ENCODE measurements around the gene HYDIN.
A peak's percentile ranks its signal among the peaks of the same experiment; 100 is the strongest.

The HYDIN gene

GRCh38 chr16:71230122-71230845 lies at the start of gene HYDIN:
TSS of gene HYDIN (minus strand) at chr16:71230722. CDS start at chr16:71186895, 43,827 bp downstream.
- peak; percentile 10 for DNase-seq (ENCODE audit: low spot score)

- no peak for DNase-seq (ENCODE audit: low spot score)
Observed at GRCh38 chr16:71276589-71277334, 46.2 kb upstream of the HYDIN start.

DNA sequence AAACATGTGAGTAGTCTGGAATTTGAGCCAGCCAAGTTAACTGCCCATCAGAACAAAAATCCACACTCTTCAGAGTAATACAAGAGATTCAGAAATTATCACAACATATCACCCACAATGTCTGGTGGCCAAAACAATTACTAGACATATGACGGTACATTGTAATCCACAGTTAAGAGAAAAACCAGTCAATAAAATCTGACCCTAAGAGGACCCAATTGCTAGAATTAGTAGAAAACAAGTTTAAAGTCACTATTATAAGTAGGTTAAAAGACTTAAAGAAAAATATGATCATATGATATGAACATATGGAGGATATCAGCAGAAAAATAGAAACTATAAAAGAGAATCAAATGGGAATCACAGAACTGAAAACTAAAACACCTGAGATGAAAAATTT lies 42.9 kb upstream of the HYDIN start:
- no peak for DNase-seq (ENCODE audit: low spot score)

- DNase-seq (ENCODE audit: low spot score): no peak
Observed at GRCh38 chr16:71264299-71264698, 33.8 kb upstream of the HYDIN start.

GRCh38 chr16:71263582-71263981 lies 33.1 kb upstream of the HYDIN start:
- no peak for DNase-seq (ENCODE audit: low spot score)

DNA sequence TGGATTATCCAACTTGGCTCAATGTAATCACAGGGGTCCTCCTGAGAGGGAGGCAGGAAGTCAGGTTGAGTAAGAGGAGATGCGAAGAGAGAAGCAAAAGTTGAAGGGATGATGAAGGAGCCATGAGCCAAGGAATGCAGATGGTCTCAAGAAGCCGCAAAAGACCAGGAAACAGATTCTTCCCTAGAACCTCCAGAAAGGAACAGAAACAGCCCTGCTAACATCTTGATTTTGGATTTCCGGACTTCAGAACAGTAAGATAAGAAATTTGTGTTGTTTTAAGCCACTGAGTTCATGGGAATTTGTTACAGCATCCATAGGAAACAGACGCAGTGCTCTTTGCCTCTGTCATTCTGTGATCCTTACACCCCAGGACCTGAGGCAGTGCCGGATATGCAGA lies 31.9 kb upstream of the HYDIN start:
- no peak for DNase-seq (ENCODE audit: low spot score)

DNA sequence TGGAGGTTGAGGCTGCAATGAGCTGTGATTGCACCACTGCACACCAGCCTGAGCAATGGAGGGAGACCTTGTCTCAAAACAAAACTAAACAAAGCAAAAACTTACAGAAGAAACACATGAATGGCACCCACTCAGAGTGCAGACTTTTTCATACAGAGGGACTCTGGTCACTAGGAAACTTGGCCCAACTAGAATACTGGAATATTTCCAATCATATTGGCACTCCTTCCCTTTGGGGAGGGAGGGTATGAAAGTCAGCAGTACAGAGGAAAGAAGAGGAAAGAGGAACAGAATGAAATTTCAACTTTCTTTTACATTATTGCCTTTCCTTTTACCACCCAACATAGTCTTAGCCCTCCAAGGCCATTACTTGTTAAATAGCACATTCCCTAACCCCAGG lies 30.5 kb upstream of the HYDIN start:
- DNase-seq (ENCODE audit: low spot score): no peak

GRCh38 chr16:71259086-71259485 lies 28.6 kb upstream of the HYDIN start:
- DNase-seq (ENCODE audit: low spot score): no peak

DNA sequence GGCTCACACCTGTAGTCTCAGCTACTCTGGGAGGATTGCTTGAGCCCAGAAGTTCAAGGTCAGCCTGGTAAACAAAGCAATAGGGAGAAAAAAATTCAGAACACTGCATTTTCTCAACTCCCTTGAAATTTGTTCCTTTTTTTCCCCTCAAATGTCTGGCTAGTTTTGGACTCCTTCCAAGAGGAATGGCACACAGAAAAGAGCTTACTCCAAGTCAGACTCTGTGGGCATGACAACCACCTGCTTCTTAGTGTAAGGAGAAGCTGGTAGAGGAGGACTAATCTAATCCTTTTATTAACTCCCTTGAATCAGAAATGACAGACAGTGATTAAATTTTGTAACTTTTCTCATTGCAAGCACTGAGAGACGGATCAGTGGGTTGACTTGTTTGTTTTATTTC lies 27.9 kb upstream of the HYDIN start:
- DNase-seq (ENCODE audit: low spot score): no peak

- DNase-seq (ENCODE audit: low spot score): no peak
Observed at GRCh38 chr16:71257768-71258167, 27.2 kb upstream of the HYDIN start.

- no peak for DNase-seq (ENCODE audit: low spot score)
Observed at GRCh38 chr16:71255721-71256120, 25.2 kb upstream of the HYDIN start.

DNA sequence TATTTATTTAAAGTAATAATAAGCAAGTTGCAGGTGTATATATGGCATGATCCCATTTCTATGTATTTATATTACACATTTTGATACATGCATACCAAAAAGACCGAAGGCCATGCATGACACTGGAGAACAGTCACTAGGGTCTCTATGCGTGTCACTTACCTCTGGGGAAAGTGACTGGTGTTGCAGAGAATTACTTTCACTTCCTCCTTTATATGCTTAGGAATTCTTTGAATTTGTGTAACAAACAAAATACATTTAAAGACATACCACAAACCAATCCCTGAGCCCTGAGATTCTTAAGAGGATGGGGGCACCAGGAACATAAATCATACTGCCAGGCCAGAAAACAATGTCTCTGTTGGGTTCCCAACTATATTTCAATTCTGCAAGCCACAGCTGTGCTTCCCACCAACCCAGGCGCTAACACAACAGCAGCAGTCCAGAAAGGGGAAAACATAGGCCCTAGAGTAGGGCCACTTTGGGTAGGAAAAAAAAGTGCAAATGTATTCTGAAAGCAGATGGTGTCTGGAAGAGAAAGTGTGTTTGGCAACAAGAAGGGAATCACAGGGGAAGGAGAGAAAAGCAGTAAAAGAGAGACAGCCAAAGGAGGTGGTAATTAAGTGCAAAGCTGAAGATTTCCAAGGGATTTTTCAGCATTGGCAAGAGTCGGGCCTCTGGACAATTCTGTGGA lies 24.5 kb upstream of the HYDIN start:
- DNase-seq (ENCODE audit: low spot score): no peak

GRCh38 chr16:71250461-71251235 lies 20.1 kb upstream of the HYDIN start:
- DNase-seq (ENCODE audit: low spot score): no peak

DNA sequence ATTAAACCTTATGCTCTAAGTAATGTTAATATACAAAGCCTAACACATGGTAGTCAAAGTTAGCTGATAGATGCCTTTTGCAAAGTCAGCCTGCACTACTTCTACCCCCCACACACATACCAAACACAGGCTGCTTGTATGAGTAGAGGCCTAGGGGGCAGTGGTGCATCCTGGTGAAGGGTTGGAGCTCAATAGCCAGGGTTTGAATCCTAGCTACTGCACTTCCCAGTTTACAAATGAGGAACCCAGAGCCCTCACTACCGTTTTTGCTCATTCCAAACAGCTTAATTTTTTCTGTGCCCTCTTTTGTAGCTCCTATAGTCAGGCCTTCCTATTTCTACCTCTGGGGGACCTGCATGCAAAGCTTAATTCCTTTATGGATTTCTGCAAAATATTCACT lies 18.9 kb upstream of the HYDIN start:
- no peak for DNase-seq (ENCODE audit: low spot score)

DNA sequence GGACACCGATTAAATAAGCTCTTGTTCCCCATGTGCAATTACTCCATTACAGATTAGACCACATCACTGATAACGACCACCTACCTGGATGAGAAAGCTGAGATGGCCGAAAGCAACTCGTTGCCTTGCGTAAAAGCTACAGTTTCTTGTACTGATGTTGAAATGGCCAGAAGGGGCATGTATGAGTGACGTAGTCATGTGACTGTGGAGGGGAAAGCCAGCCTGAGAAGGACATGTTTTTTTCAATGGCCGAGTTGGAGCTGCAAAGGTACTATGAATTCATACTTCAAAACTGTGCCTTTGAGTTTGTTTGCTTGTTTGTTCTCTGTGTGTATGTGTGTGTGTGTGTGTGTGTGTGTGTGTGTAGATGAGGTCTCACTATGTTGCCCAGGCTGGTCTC lies 17.0 kb upstream of the HYDIN start:
- DNase-seq (ENCODE audit: low spot score): no peak

DNA sequence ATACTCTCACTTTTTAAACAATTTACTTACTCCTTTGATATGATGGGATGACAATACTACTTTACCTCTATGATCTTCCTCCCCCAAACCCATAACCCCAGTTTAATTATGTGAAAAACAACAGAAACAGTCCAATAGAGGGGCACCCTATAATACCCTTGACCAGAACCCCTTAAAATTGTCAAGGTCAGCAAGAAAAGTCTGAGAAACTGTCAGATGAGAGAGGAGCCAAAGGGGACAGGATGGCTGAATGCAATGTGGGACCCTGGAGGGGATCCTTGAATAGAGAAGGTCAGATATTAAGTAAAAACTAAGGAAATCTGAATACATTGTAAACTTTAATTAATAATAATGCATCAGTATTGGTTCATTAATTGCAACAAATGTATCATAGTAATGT lies 15.8 kb upstream of the HYDIN start:
- DNase-seq (ENCODE audit: low spot score): no peak

DNA sequence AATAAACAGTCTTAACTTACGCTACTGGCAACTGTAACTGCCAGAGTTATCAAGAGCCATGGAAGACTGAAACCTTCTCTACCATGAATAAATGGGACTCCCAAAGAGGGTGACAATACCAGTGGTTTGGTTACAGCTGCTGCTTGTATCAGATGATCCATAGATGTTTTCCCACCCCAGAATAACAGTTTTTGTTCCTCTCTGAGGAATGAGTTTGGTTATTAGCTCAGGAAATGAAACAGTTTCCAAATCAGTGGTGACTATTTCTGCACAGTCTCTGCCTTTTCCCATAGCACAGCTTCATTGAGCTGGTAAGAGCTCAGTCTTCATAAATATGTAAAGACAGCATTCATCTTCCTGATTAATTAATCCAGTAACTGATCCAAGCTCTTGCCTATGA lies 14.0 kb upstream of the HYDIN start:
- no peak for DNase-seq (ENCODE audit: low spot score)

DNA sequence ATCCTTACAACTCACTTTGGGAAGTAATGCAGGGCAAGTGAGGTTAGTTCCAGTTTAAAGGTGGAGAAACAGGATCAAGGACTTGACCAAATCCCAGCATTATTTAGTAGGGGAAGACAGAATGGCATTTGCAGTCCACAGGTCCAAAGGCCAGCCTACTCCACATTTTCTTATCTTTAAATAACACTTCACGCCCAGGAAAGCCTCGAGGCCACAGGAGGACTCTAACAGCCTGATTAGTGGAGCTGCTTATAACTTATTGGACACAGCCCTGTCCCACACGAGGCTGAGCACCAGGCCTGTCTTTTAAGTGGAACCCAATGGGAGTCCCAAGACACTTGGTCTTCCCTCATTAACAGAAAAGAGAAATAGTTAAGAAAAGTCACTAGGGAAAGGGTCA lies 12.1 kb upstream of the HYDIN start:
- DNase-seq (ENCODE audit: low spot score): no peak

GRCh38 chr16:71242036-71242435 lies 11.5 kb upstream of the HYDIN start:
- DNase-seq (ENCODE audit: low spot score): no peak

DNA sequence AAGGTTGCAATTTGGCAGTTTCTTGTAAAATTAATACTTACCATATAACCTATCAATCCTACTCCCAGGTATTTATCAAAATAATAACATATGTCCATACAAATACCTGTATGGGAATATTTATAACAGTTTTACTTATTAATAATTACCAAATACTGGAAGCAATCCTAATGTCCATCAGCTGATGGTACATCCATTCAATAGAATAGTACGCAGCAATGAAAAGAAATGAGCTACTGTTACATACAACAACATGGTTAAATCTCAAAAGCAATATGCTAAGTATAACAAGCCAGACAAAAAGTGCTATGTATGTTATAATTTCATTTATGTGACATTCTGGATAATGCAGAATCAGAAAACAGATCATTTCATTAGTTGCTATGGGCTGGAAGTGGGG lies 1.2 kb downstream of the HYDIN start:
- DNase-seq (ENCODE audit: low spot score): no peak

GRCh38 chr16:71226229-71227141 lies 4.0 kb downstream of the HYDIN start:
- no peak for DNase-seq (ENCODE audit: low spot score)
